Loucy (cell line): ENCODE results near the gene SLIT1.

ENCODE experiments used
- CTCF ChIP-seq: fragments of 200-600 bp; sonication (generic); conservative IDR thresholded peaks from 2 replicates; pipeline ENCODE4 v1.5.1; 2014; ENCODE audit warnings: mild to moderate bottlenecking, antibody characterized with exemption, low read length
- EZH2phosphoT487 ChIP-seq: fragments of 200-600 bp; IDR thresholded peaks from 2 replicates; pipeline ENCODE4 v1.6.1; 2018; ENCODE audit warnings: antibody characterized with exemption, mild to moderate bottlenecking, moderate library complexity, borderline replicate concordance

DNA sequence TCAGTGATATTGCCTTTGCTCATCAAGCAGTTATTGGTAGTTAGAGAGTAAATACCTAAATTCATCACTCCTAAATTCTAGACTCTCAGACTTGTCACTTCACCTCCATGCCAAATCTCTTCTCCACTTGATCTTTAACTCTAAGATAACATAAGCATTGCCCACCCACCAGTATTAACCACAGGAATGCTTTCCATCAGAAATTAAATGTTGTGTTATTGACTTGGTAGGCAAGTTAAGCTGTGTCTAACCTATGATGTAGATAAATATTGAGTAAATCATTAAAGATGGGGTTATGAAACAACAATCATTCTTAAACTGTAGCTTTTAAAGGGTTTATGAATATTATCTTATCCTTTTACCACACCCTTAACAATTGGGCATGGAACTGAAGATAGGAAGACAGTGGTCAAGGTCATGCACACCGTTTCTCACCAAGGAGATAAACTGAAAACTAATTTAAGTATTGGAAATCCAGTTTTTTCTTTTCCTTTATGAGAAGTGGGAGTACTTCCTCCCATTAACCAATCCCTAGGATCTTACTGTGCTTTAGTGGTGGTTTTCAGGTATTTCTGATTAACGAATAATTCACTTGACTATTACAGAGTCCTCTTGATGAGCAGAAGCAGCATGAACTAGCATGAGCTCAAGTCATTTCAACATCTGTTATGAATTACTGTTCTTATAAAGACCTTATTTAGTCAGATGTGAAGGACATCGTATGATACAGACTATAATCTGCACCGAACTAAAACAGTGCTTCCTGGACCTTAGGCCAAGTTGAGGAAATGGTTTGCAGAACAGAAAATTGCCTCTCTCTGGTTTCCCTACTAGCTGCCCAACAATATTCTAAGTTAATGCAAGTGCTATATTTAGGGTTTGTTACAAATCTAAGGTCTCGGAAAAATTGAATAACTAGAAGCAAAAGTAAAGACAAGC, 211.7 kb downstream of the SLIT1 start:
- no peak for TF ChIP-seq CTCF
- TF ChIP-seq EZH2phosphoT487, result no peak
